Effector memory CD8-positive, alpha-beta T cell (primary cell): ENCODE data around the gene DSCAML1.

ENCODE experiments used
- ATAC-seq: fragments of 150-1000 bp; cut with Tn5 transposase; replicated peaks from 2 replicates; pipeline ENCODE4 v1.10.0; 2021; ENCODE audit warnings: mild to moderate bottlenecking, moderate library complexity
- DNase-seq, 3 experiments: peaks; one replicate each; pipeline ENCODE4 v3.0.0; 2021
- H3K27ac Mint-ChIP-seq, 2 donors: one replicate each; pipeline ENCODE4 v1.8.0; 2022; ENCODE audit warnings: mild to moderate bottlenecking in 2 of 2, mixed read lengths in 2 of 2, moderate library complexity in 2 of 2
- H3K27me3 Mint-ChIP-seq, 2 donors: one replicate each; pipeline ENCODE4 v1.8.0; 2022; ENCODE audit warnings: mixed read lengths in 2 of 2
- H3K36me3 Mint-ChIP-seq: one replicate; pipeline ENCODE4 v1.8.0; 2022; ENCODE audit warnings: mild to moderate bottlenecking, moderate library complexity, mixed read lengths; ENCODE audit not compliant: insufficient read depth
- H3K4me1 Mint-ChIP-seq, 2 donors: one replicate each; pipeline ENCODE4 v1.8.0; 2022; ENCODE audit warnings: low read depth in 2 of 2, mixed read lengths in 2 of 2
- H3K4me3 Mint-ChIP-seq, 2 donors: one replicate each; pipeline ENCODE4 v1.8.0; 2022; ENCODE audit warnings: mild to moderate bottlenecking in 2 of 2, mixed read lengths in 2 of 2, moderate library complexity in 2 of 2
- H3K9me3 Mint-ChIP-seq, 2 donors: one replicate each; pipeline ENCODE4 v1.8.0; 2022; ENCODE audit warnings: mixed read lengths in 2 of 2

DSCAML1 gene

DNA sequence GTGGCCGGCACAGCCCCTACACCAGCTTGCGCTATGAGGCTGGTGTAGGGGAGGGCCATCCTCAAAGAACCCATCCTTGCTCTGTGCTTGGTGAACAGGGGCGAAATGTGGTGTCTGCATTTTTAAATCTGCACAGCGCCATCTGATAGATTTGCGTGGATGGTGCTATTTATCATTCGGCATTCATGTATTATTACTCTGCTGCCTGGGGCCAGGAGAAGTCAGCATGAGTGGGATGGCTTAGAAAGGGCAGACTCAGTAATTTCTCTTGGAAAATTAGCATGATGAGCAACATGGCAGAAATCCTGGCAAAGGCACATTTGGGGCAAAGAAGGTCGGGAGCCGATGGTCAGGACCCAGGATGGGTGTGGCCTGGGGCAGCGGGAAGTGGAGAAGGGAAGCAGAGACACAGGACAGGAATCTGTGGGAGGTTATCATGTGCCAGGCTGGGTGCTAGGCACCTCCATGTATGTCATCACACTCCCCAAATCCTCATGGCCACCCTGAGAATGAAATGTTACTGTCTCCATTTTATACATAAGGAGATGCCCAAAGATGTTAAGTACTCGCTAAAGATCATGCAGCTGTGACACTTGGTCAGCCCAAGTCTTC lies 320.4 kb downstream of the DSCAML1 start:
- H3K4me3 Mint-ChIP-seq, result no peak overlapping the region
- DNase-seq, result no peak
- no peaks in the 10 kb centered on the region for H3K9me3 Mint-ChIP-seq
- peaks cover 3% of the 10 kb centered on the region for H3K36me3 Mint-ChIP-seq
- peaks cover 12 to 34% of the 10 kb centered on the region in 2 donors for H3K27me3 Mint-ChIP-seq
- ATAC-seq, result no peak
- H3K4me1 Mint-ChIP-seq, result no peaks in the 10 kb centered on the region
- H3K27ac Mint-ChIP-seq, result no peak overlapping the region

DNA sequence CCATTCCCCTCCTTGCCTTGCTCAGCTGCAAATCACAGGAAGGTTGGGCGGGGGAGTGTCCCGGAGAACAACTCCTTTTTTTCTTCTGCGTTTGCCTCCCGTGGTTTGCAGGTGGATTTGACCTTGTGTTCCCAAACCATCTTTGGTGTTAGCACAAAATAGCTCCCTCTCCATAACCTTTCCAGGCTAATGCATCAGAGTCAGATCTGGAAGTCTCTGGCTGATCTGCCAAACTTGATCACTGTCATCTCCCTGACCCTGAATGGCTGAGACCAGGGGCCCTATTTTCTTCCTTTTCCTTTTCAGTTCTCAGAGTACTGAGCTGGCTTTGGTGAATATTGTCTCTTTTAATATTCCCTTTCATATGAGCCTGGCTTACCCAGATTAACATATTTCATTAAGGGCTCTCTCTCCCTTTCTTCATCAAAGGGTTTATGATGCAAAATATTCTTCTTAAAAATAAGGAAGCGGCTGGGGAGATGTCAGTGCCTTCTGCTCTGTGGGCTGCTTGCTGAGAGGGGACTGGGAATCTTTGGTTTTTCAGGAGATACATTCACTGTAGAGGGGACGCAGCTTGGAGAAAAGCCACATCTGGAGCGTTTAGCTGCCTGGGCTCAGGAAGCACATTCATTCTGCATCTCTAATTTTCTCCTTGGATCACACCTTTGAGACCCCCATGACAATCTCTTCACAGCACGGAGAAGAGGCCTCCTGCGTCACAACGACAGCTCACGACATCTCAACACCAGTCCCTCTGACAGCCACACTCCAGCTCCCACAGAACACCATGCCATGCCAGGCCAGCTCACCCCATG lies 321.1 kb downstream of the DSCAML1 start:
- Mint-ChIP-seq H3K27me3 (peaks cover 12 to 34% of the 10 kb centered on the region in 2 donors), H3K36me3 (peaks cover 3% of the 10 kb centered on the region), H3K9me3 (no peaks in the 10 kb centered on the region), H3K4me1 (no peaks in the 10 kb centered on the region), H3K4me3 (no peak overlapping the region), H3K27ac (no peak overlapping the region)
- ATAC-seq, result no peak
- no peak for DNase-seq

DNA sequence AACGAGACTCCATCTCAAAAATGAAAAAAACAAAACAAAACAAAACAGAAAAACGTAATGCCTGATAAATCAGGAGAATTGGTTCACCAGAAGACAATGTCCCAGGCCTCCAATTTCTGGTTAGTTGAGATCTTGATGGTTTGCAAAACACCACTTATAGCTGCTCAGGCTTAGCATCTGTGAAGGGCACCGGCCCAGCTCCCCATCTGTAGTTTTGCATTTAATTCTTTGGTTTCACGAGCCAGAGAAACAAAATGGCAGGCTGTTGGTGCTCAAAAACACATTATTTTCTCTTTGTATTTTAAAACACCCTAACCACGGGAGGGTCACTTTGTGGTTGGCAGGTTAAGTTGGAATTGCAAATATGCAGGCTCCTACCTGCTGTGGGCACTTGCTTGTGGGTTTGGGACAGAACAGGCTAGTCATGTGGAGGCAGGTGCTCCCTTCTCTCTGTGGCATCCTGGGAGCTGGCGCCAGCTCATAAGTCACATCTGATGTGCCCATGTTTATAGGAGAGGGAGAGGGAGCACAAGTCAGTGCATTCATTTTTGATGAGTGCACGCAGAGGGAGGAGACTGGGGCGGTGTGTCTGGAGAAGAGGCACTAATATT lies 323.4 kb downstream of the DSCAML1 start:
- Mint-ChIP-seq H3K9me3 (no peaks in the 10 kb centered on the region), H3K4me3 (no peak overlapping the region), H3K27me3 (peaks cover 17 to 36% of the 10 kb centered on the region in 2 donors), H3K4me1 (no peaks in the 10 kb centered on the region), H3K36me3 (peaks cover 5% of the 10 kb centered on the region), H3K27ac (no peak overlapping the region)
- ATAC-seq, result no peak
- no peak for DNase-seq

DNA sequence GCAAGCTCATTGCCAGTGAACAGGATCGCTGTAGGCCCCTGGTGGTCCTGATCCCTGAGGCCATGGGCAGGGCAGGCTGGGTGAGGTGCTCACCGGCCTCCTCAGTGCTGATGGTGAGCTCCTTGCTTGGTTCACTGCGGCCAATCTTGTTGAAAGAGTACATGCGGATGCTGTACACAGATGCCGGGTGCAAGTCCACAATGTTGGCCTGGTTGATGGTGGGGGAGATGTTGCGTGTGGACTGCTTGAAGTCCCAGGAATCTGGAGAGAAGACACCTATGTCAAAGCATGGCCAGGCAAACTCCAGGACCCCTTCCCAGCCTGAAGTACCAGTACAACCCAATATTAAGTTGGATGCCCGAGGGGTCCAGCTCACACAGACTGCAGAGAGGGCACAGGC lies 325.2 kb downstream of the DSCAML1 start:
- no peak for ATAC-seq
- H3K36me3 Mint-ChIP-seq, result peaks cover 5% of the 10 kb centered on the region
- H3K4me1 Mint-ChIP-seq, result no peaks in the 10 kb centered on the region
- peaks cover 15 to 28% of the 10 kb centered on the region in 2 donors for H3K27me3 Mint-ChIP-seq
- H3K4me3 Mint-ChIP-seq, result no peak overlapping the region
- no peak for DNase-seq
- no peaks in the 10 kb centered on the region for H3K9me3 Mint-ChIP-seq
- H3K27ac Mint-ChIP-seq, result no peak overlapping the region

GRCh38 chr11:117470576-117470975 lies 326.4 kb downstream of the DSCAML1 start:
- DNase-seq, result no peak
- Mint-ChIP-seq H3K27ac (no peak overlapping the region), H3K27me3 (peaks cover 11 to 20% of the 10 kb centered on the region in 2 donors), H3K4me1 (no peaks in the 10 kb centered on the region), H3K4me3 (no peak overlapping the region), H3K36me3 (peaks cover 2% of the 10 kb centered on the region), H3K9me3 (no peaks in the 10 kb centered on the region)
- no peak for ATAC-seq

DNA sequence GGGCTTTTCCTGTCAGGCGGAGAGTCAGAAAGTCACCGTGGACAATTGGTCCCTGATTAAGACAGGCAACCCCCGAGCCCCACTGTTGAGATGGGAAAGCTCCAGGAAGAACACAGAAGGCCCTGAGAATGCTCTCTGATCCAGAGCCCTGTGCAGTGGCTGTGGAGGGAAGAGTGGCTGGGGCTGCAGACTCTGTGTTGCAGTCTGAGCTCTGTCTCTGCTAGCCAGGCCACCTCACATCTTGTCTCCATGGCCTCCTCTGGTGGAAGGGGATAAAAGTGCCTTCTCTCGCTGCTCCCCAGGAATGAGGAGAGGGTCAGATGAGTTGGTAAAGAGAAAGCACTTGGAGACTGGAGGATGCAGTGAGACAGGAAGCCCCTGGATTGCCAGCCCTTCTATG lies 328.1 kb downstream of the DSCAML1 start:
- no peak for ATAC-seq
- no peaks in the 10 kb centered on the region for H3K4me1 Mint-ChIP-seq
- no peak overlapping the region for H3K27ac Mint-ChIP-seq
- H3K4me3 Mint-ChIP-seq, result no peak overlapping the region
- DNase-seq, result no peak
- H3K9me3 Mint-ChIP-seq, result no peaks in the 10 kb centered on the region
- H3K27me3 Mint-ChIP-seq, result peaks cover 18 to 19% of the 10 kb centered on the region in 2 donors
- H3K36me3 Mint-ChIP-seq, result peaks cover 2% of the 10 kb centered on the region

- peaks cover 18 to 24% of the 10 kb centered on the region in 2 donors for H3K27me3 Mint-ChIP-seq
- no peak for DNase-seq
- no peaks in the 10 kb centered on the region for H3K4me1 Mint-ChIP-seq
- H3K9me3 Mint-ChIP-seq, result no peaks in the 10 kb centered on the region
- ATAC-seq, result no peak
- no peak overlapping the region for H3K4me3 Mint-ChIP-seq
- H3K27ac Mint-ChIP-seq, result no peak overlapping the region
- H3K36me3 Mint-ChIP-seq, result peaks cover 2% of the 10 kb centered on the region
Observed at GRCh38 chr11:117467770-117468169, 329.2 kb downstream of the DSCAML1 start.

DNA sequence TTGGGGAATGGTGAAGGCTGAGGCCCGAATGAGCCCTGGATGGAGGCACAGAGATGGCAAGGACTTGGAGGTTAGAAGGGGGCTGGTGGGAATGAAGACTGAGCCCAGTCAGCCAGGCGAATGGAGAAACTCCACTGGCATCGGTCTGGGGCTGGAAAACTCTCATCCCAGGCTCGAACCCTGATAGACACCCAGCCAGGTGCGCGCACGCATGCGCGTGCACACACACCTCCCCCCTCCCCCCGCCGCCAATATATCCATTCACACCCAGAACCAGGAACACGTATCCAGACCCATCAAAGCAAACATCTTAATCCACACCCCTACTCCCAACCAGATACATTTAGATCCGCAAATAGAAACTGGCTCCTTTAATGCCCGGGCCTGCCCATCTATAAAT lies 330.1 kb downstream of the DSCAML1 start:
- Mint-ChIP-seq H3K27ac (no peak overlapping the region), H3K36me3 (peaks cover 2% of the 10 kb centered on the region), H3K9me3 (no peaks in the 10 kb centered on the region), H3K4me1 (no peaks in the 10 kb centered on the region), H3K4me3 (no peak overlapping the region), H3K27me3 (peaks cover 18 to 24% of the 10 kb centered on the region in 2 donors)
- no peak for ATAC-seq
- no peak for DNase-seq

DNA sequence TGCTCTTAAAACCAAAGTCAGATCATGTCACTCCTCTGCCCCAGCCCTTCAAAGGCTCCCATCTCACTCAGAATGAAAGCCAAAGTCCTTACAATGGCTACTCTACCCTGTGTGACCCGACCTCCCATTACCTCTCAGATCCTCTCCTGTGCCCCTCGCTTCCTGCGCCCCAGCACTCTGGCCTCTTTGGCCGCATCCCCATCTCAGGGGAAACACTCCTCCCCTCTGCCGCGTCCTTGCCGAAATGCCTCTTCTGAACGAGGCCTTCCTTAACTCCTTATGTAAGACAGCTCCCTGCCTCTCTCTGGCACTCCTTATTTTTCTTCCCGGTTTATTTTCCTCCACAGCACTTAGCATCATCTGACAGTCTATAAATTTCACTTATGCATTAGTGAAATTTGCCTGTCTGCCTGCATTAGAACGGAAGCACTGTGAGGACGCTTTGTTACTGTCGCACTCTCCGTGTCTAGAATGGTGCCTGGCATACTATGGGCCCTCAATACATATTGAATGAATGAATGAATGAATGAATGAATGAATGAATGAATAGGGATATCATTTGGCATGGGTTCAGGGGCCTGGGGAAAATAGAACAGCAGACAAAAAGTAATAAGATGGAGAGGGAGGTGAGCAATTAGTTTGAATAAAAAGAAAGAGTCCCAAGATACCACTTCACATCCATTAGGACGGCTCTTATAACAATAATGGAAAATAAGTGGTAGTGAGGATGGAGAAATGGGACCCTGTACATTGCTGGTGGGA lies 331.6 kb downstream of the DSCAML1 start:
- no peak for DNase-seq
- Mint-ChIP-seq H3K4me1 (no peaks in the 10 kb centered on the region), H3K36me3 (peaks cover 2% of the 10 kb centered on the region), H3K27ac (no peak overlapping the region), H3K9me3 (no peaks in the 10 kb centered on the region), H3K27me3 (peaks cover 19 to 37% of the 10 kb centered on the region in 2 donors), H3K4me3 (no peak overlapping the region)
- ATAC-seq, result no peak

DNA sequence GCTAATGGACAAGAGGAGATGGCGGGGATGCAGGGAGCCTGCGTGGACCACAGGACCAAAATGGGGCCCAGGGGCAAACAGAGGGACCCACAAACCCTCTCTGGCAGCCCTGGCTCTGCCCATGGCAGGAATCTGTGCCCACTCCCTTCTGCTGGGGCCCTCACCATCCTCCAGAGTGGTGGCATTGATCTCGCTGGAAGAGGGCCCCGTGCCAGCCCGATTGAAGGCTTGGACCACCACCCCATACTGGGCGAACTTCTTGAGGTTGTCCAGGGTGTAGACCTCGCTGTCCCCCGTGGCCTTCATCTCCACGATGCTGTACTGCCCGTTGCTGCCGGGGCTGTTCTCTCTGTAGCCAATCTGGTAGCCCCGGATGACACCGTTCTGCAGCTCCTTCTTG lies 332.2 kb downstream of the DSCAML1 start:
- no peak overlapping the region for H3K4me3 Mint-ChIP-seq
- peaks cover 20 to 43% of the 10 kb centered on the region in 2 donors for H3K27me3 Mint-ChIP-seq
- peaks cover 2% of the 10 kb centered on the region for H3K36me3 Mint-ChIP-seq
- H3K9me3 Mint-ChIP-seq, result no peaks in the 10 kb centered on the region
- DNase-seq, result no peak
- no peak for ATAC-seq
- peaks cover 0 to 4% of the 10 kb centered on the region in 2 donors for H3K4me1 Mint-ChIP-seq
- no peak overlapping the region for H3K27ac Mint-ChIP-seq

DNA sequence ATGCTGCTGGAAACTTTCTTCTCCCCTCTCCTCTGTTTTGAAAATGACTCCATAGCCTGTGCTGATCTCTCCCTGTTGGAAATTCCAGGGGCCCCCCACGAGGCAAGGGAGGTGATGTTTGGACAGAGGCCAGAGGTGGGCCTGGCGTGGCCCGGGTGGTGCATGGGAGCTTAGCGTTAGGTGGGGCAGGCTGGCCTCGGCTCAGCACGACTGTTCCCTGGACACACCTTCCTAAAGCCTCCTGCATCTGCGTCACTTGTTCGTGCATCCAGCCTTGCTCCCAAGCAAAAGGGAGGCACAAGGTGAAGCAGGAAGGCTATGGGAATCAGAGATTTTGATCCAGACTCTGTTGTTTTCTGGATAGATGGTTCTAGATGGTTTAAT lies 334.2 kb downstream of the DSCAML1 start:
- DNase-seq, result no peak
- H3K9me3 Mint-ChIP-seq, result no peaks in the 10 kb centered on the region
- H3K4me1 Mint-ChIP-seq, result peaks cover 0 to 6% of the 10 kb centered on the region in 2 donors
- no peak for ATAC-seq
- peaks cover 28 to 57% of the 10 kb centered on the region in 2 donors for H3K27me3 Mint-ChIP-seq
- H3K27ac Mint-ChIP-seq, result no peak overlapping the region
- no peak overlapping the region for H3K4me3 Mint-ChIP-seq
- no peaks in the 10 kb centered on the region for H3K36me3 Mint-ChIP-seq

DNA sequence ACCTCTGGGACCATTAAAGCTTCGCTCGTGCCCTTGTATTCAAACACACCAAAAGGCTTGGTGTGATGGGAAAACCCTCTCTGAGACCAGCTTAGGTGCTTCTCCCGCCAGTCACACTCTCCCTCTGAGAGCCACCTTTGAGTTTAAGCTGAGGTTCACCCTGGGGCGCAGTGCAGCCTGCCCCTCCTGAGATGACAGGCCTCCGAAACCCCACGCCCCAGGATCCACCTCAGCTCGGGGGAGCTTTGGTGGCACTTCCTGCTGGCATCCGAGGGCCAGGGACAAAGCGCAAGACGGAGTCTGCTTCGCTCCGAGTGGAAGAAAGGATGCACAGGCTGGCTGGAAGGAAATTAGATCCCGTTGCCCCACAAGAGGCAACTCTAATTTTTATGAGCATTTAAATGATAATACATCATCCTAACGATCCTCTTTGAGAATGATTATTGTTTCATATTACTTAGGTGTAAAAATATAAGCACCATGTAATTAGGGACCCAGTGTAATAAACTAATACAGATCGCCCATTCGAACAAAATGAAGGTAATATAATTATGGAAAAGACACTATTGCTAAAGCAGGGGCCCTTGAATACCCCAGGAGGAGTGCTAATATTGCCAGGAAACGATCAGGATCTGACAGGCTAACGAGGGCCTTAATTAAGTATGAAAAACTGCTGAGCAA lies 334.7 kb downstream of the DSCAML1 start:
- ATAC-seq, result no peak
- Mint-ChIP-seq H3K27ac (no peak overlapping the region), H3K9me3 (no peaks in the 10 kb centered on the region), H3K27me3 (peaks cover 28 to 62% of the 10 kb centered on the region in 2 donors), H3K4me1 (peaks cover 0 to 6% of the 10 kb centered on the region in 2 donors), H3K4me3 (no peak overlapping the region), H3K36me3 (no peaks in the 10 kb centered on the region)
- DNase-seq, result no peak
